Ishikawa (cell line): Measurements from ENCODE around the gene TAS1R1.

Experiments
- CEBPB ChIP-seq: IDR thresholded peaks from 2 replicates; pipeline ENCODE4 v1.6.1; 2012
- FOXM1 ChIP-seq: IDR thresholded peaks from 2 replicates; pipeline ENCODE4 v1.6.1; 2012; ENCODE audit warnings: low read depth, borderline replicate concordance
- NFIC ChIP-seq: IDR thresholded peaks from 2 replicates; pipeline ENCODE4 v1.6.1; 2012
- RAD21 ChIP-seq: IDR thresholded peaks from 2 replicates; pipeline ENCODE4 v1.6.1; 2012; ENCODE audit warnings: low read depth
- REST ChIP-seq: IDR thresholded peaks from 2 replicates; pipeline ENCODE4 v1.6.1; 2012; ENCODE audit warnings: low read depth, mild to moderate bottlenecking
- TAF1 ChIP-seq: IDR thresholded peaks from 2 replicates; pipeline ENCODE4 v1.6.1; 2012; ENCODE audit warnings: low read depth, mild to moderate bottlenecking
- TEAD4 ChIP-seq: IDR thresholded peaks from 2 replicates; pipeline ENCODE4 v1.6.1; 2012
- USF1 ChIP-seq: IDR thresholded peaks from 2 replicates; pipeline ENCODE4 v1.6.1; 2012
- ZBTB7A ChIP-seq: IDR thresholded peaks from 2 replicates; pipeline ENCODE4 v1.6.1; 2012; ENCODE audit warnings: low read depth

GRCh38 chr1:6581561-6582305, 26.6 kb downstream of the TAS1R1 start:
- TF ChIP-seq RAD21 (no peak), TAF1 (no peak), NFIC (no peak), ZBTB7A (no peak), REST (no peak), TEAD4 (no peak), USF1 (no peak), FOXM1 (no peak), CEBPB (no peak)
